Stomach (tissue), 9 donors: ENCODE data around the gene TJAP1. TPM values are rescaled to one million over a fixed set of nuclear protein-coding genes. Genes with fewer than 3 reads are reported as not detected.

ENCODE experiments used
- DNase-seq, 2 donors: peaks; one replicate each; pipeline versions ENCODE4 v3.0.0 to v3.0.0-alpha.2; 2013 to 2019
- H3K27ac ChIP-seq, 5 donors: fragments of 200-600 bp in 4 of 5; sonication (generic) in 4 of 5; one replicate each; pipeline ENCODE4 v1.5.1; 2013 to 2019; ENCODE audit warnings: mild to moderate bottlenecking in 1 of 5, moderate library complexity in 1 of 5
- H3K27me3 ChIP-seq, 3 donors: fragments of 200-600 bp; sonication (generic); one replicate each; pipeline ENCODE4 v1.5.1; 2017 to 2019; ENCODE audit warnings: mixed run types in 1 of 3
- H3K36me3 ChIP-seq, 4 donors: fragments of 200-600 bp; sonication (generic); 1 replicate in 3 of 4; 2 replicates in 1 of 4; pipeline ENCODE4 v1.5.1; 2016 to 2019
- H3K4me1 ChIP-seq, 4 donors: fragments of 200-600 bp; sonication (generic); one replicate each; pipeline ENCODE4 v1.5.1; 2016 to 2019
- H3K4me3 ChIP-seq, 4 donors: fragments of 200-600 bp; sonication (generic) in 3 of 4; one replicate each; pipeline ENCODE4 v1.5.1; 2016 to 2019; ENCODE audit warnings: mild to moderate bottlenecking in 1 of 4
- H3K9me3 ChIP-seq, 4 donors: fragments of 200-600 bp; sonication (generic); one replicate each; pipeline ENCODE4 v1.5.1; 2016 to 2019
- EP300 ChIP-seq: sonication (generic); formaldehyde crosslinking; IDR thresholded peaks from one replicate; pipeline ENCODE4 v1.6.1; 2017; ENCODE audit warnings: antibody characterized with exemption
- POLR2A ChIP-seq, 4 donors: fragments of 450-650 bp; IDR thresholded peaks; one replicate each; pipeline ENCODE4 v1.6.1; 2016; ENCODE audit warnings: antibody characterized with exemption in 4 of 4, control low read depth in 2 of 4, mild to moderate bottlenecking in 1 of 4, moderate library complexity in 1 of 4
- POLR2AphosphoS5 ChIP-seq, 3 donors: sonication (generic); formaldehyde crosslinking; IDR thresholded peaks; one replicate each; pipeline ENCODE4 v1.6.1; 2016; ENCODE audit warnings: antibody characterized with exemption in 3 of 3
- WGBS, 5 donors: extraction: QIAGEN DNeasy Blood & Tissue Kit in 3 of 5; methylation state at CpG; one replicate each; pipeline versions ENCODE4 v1.1.5 to v1.1.7; 2013 to 2018; 5-methylcytosine and 5-hydroxymethylcytosine counted together
- intact Hi-C: fragments of 100-400 bp; cut with DNase I; formaldehyde crosslinking; loops from one replicate; pipeline ENCODE4 v1.15.1; 2023; ENCODE audit warnings: low total_unique reads
- polyA plus RNA-seq, 3 donors: library from polyadenylated mRNA; stranded (reverse); fragments of 200-250 nt; gene quantifications; one replicate each; pipeline ENCODE4 v1.2.3, GENCODE V29; 2013
- small RNA-seq, 4 donors: library from RNA; depleted of rRNA; stranded (forward); fragments of <200 nt; gene quantifications; one replicate each; pipeline ENCODE3, GENCODE V24; 2016
- total RNA-seq, 5 donors: library from RNA; depleted of rRNA; stranded (reverse); fragments of >200 nt; gene quantifications; one replicate each; pipeline versions ENCODE4 v1.1.0 to v1.2.3, GENCODE V29; 2014 to 2016
- TF ChIP-seq, protein P1 (sequence below), 7 experiments: fragments of 450-650 bp in 4 of 7; fragments of 200-600 bp in 3 of 7; sonication (generic) in 3 of 7; IDR thresholded peaks; one replicate each; pipeline ENCODE4 v1.5.1; 2016 to 2019; ENCODE audit warnings: antibody characterized with exemption in 7 of 7, control low read depth in 2 of 7, mild to moderate bottlenecking in 1 of 7
- donor health status: healthy with polysubstance abuse.
- donor health status: Bipolar disorder and iron deficiency.
- donor health status: healthy.

TJAP1 gene
- total and polyA plus RNA-seq, 8 donors: 8.4 to 182 (median 14.1) TPM

DNA sequence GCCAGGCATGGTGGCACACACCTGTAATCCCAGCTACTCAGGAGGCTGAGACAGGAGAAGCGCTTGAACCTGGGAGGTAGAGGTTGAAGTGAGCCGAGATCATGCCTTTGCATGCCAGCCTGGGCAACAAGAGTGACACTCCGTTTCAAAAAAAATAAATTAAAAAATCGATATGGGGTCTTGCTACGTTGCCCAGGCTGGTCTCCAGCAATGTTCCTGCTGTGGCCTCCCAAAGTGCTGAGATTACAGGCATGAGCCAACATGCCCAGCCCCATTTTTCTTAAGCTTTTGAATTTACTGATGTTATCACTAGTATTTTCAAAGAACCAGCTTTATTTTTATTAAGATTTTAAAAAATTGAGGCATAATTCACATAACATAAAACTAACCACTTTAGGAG lies 63.1 kb downstream of the TJAP1 start:
- intact Hi-C loops: no loop called here

DNA sequence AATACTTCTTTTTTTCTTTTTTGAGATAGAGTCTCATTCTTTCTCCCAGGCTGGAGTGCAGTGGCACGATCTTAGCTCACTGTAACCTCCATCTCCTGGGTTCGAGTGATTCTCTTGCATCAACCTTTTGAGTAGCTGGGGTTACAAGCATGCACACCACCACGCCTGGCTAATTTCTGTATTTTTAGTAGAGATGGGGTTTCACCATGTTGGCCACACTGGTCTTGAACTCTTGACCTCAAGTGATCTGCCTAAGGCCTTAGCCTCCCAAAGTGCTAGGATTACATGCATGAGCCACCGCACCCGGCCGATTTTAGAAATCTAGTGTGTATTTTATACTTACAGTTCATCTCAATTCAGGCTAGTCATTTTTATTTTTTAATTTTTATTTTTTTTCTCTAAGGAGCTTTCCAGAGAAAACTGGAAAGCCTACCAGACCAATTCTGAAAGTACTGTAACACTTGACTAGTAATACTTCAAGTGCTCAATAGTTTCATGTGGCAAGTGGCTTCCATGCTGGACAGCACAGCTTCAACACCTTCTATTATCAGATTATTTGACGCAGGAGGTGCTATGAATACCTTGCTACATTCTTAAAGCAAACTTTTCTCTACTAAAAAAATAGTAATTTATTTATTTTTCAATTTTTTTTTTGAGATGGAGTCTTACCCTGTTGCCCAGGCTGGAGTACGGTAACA lies 64.6 kb downstream of the TJAP1 start:
- intact Hi-C loops: no loop called here
- WGBS, 5 donors: 94 to 96% (median 95%) methylated on average over 8 of the region's 8 CpGs
- peaks cover 49 to 96% (median 95%) of the 10 kb centered on the region in 4 donors for H3K36me3 ChIP-seq
- no peak for DNase-seq
- no peaks in the 10 kb centered on the region for H3K9me3 ChIP-seq
- no peak overlapping the region for H3K4me3 ChIP-seq
- H3K27ac ChIP-seq: no peak overlapping the region
- TF ChIP-seq, protein P1, sequence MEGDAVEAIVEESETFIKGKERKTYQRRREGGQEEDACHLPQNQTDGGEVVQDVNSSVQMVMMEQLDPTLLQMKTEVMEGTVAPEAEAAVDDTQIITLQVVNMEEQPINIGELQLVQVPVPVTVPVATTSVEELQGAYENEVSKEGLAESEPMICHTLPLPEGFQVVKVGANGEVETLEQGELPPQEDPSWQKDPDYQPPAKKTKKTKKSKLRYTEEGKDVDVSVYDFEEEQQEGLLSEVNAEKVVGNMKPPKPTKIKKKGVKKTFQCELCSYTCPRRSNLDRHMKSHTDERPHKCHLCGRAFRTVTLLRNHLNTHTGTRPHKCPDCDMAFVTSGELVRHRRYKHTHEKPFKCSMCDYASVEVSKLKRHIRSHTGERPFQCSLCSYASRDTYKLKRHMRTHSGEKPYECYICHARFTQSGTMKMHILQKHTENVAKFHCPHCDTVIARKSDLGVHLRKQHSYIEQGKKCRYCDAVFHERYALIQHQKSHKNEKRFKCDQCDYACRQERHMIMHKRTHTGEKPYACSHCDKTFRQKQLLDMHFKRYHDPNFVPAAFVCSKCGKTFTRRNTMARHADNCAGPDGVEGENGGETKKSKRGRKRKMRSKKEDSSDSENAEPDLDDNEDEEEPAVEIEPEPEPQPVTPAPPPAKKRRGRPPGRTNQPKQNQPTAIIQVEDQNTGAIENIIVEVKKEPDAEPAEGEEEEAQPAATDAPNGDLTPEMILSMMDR (IDR thresholded peaks at IDR 0.05): no peak
- TF ChIP-seq POLR2A (IDR thresholded peaks at IDR 0.05): no peak
- TF ChIP-seq POLR2AphosphoS5 (IDR thresholded peaks at IDR 0.05): no peak
- TF ChIP-seq EP300: no peak
- no peaks in the 10 kb centered on the region for H3K27me3 ChIP-seq
- H3K4me1 ChIP-seq: no peaks in the 10 kb centered on the region

More for the DNA sequence above, 63.1 kb downstream of the TJAP1 start:
- DNase-seq: no peak
- Histone ChIP-seq H3K36me3 (peaks cover 45 to 93% (median 92%) of the 10 kb centered on the region in 4 donors), H3K4me3 (no peak overlapping the region), H3K9me3 (no peaks in the 10 kb centered on the region), H3K27me3 (no peaks in the 10 kb centered on the region), H3K27ac (no peak overlapping the region), H3K4me1 (no peaks in the 10 kb centered on the region)
- TF ChIP-seq, protein P1 (IDR thresholded peaks at IDR 0.05): no peak
- TF ChIP-seq EP300 (no peak), POLR2A (IDR thresholded peaks at IDR 0.05) (no peak), POLR2AphosphoS5 (IDR thresholded peaks at IDR 0.05) (no peak)
- WGBS, 5 donors: 92 to 97% (median 97%) methylated on average over 5 of the region's 5 CpGs

DNA sequence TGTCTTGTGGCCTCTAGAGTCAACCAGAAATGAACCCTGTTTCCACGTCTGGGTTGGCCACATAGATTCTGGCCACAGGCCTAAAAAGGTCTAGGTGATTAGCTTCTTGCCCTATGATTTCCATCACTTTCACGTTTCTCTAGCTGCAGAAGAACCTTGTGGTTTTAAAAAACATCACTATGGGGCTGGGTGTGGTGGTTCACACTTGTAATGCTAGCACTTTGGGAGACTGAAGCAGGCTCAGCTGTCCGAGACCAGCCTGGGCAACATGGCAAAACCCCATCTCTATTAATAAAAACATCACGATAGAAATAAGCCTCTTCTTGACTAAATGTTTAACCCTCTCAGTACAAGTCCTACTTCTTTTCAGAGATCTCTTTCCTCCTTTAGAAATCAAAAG lies 67.1 kb downstream of the TJAP1 start:
- Histone ChIP-seq H3K9me3 (no peaks in the 10 kb centered on the region), H3K27me3 (no peaks in the 10 kb centered on the region), H3K27ac (no peak overlapping the region), H3K4me1 (no peaks in the 10 kb centered on the region), H3K4me3 (no peak overlapping the region), H3K36me3 (peaks cover 55 to 100% (median 99%) of the 10 kb centered on the region in 4 donors)
- no peak for TF ChIP-seq EP300
- no peak for TF ChIP-seq POLR2AphosphoS5 (IDR thresholded peaks at IDR 0.05)
- intact Hi-C loops: no loop called here
- no peak for DNase-seq
- 53 to 74% (median 58%) methylated on average over 4 of the region's 4 CpGs for WGBS, 5 donors

DNA sequence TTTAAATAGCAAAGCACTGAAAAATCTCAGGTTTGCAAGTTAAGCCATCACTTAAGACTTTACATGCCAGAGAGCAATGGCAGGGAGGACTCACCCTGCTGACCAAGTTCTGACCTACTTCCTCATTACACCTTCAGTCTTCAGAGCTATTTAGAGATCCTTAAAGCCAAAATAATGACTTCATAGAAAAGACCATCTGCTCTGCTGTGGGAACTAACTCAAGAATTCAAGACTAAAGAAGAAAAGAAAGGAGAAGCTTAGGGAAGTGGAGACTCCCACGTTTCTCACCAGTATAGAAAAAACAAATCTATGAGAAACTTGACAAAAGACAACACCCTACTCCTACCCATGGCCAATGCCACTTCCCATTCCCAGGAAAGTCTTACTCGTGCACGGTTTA lies 69.9 kb downstream of the TJAP1 start:
- WGBS, 5 donors: 86 to 91% (median 89%) methylated on average over 3 of the region's 3 CpGs
- no peak overlapping the region for H3K27ac ChIP-seq
- H3K27me3 ChIP-seq: no peaks in the 10 kb centered on the region
- H3K36me3 ChIP-seq: peaks cover 63 to 100% (median 100%) of the 10 kb centered on the region in 4 donors
- TF ChIP-seq EP300: no peak
- TF ChIP-seq, protein P1 (IDR thresholded peaks at IDR 0.05): no peak
- TF ChIP-seq POLR2AphosphoS5 (IDR thresholded peaks at IDR 0.05): no peak
- no peaks in the 10 kb centered on the region for H3K9me3 ChIP-seq
- no peak for DNase-seq
- H3K4me1 ChIP-seq: no peaks in the 10 kb centered on the region
- no peak overlapping the region for H3K4me3 ChIP-seq
- intact Hi-C loops: no loop called here

Small RNA genes lying within 50 kb of the gene (small RNA-seq; reads per million reads assigned to genes)
- 0 to 0.31 (median 0.10) reads per million in 4 donors for gene MIR6780B
- 0 reads per million in 4 donors for gene RF00426
- gene RNU6-1113P: 0 reads per million in 4 donors

Other genes with a start within 250 kb of the TJAP1 start
- gene DNPH1, start 248.1 kb upstream of the TJAP1 start, total RNA-seq: 100 to 1,000 TPM in 1 of 5 donors, 10 to 100 TPM in 3, not detected in 1; 42.9 to 136 (median 66.5) TPM
- gene DNPH1, start 248.1 kb upstream of the TJAP1 start, polyA plus RNA-seq: 100 to 1,000 TPM; 109 to 158 (median 113) TPM
- gene TTBK1, start 234.1 kb upstream of the TJAP1 start, total RNA-seq: under 1 TPM in 2 of 5 donors, not detected in 3; 0.14 to 0.37 TPM
- under 1 TPM; 0.05 to 0.15 (median 0.12) TPM for gene TTBK1, start 234.1 kb upstream of the TJAP1 start, polyA plus RNA-seq
- not detected for gene SLC22A7, start 179.3 kb upstream of the TJAP1 start, total RNA-seq
- gene SLC22A7, start 179.3 kb upstream of the TJAP1 start, polyA plus RNA-seq: not detected
- under 1 TPM in 1 of 5 donors, not detected in 4; 0.92 TPM for gene CRIP3, start 168.7 kb upstream of the TJAP1 start, total RNA-seq
- 1 to 10 TPM in 1 of 3 donors, under 1 TPM in 1, not detected in 1; 0.37 to 1.6 TPM for gene CRIP3, start 168.7 kb upstream of the TJAP1 start, polyA plus RNA-seq
- 10 to 100 TPM in 3 of 5 donors, 1 to 10 TPM in 2; 5.8 to 13.3 (median 12.3) TPM for gene ZNF318, start 107.9 kb upstream of the TJAP1 start, total RNA-seq
- 1 to 10 TPM; 2.6 to 4.8 (median 2.6) TPM for gene ZNF318, start 107.9 kb upstream of the TJAP1 start, polyA plus RNA-seq
- 10 to 100 TPM; 18.7 to 67.4 (median 60.3) TPM for gene ABCC10, start 50.0 kb upstream of the TJAP1 start, total RNA-seq
- gene ABCC10, start 50.0 kb upstream of the TJAP1 start, polyA plus RNA-seq: 10 to 100 TPM in 2 of 3 donors, 1 to 10 TPM in 1; 7.9 to 30.6 (median 15.1) TPM
- gene DLK2, start 22.0 kb upstream of the TJAP1 start, total RNA-seq: under 1 TPM in 1 of 5 donors, not detected in 4; 0.37 TPM
- gene DLK2, start 22.0 kb upstream of the TJAP1 start, polyA plus RNA-seq: 10 to 100 TPM in 1 of 3 donors, not detected in 2; 17.0 TPM
- 1 to 10 TPM in 1 of 5 donors, under 1 TPM in 1, not detected in 3; 0.55 to 1.0 TPM for gene LRRC73, start 32.8 kb downstream of the TJAP1 start, total RNA-seq
- under 1 TPM; 0.30 to 0.31 (median 0.31) TPM for gene LRRC73, start 32.8 kb downstream of the TJAP1 start, polyA plus RNA-seq
- 100 to 1,000 TPM in 1 of 5 donors, 10 to 100 TPM in 4; 18.7 to 107 (median 62.0) TPM for gene YIPF3, start 39.4 kb downstream of the TJAP1 start, total RNA-seq
- gene YIPF3, start 39.4 kb downstream of the TJAP1 start, polyA plus RNA-seq: 10 to 100 TPM; 49.3 to 77.4 (median 53.2) TPM
- gene POLR1C, start 39.5 kb downstream of the TJAP1 start, total RNA-seq: 10 to 100 TPM; 16.9 to 31.6 (median 26.8) TPM
- gene POLR1C, start 39.5 kb downstream of the TJAP1 start, polyA plus RNA-seq: 10 to 100 TPM; 14.7 to 36.2 (median 23.3) TPM
- 10 to 100 TPM in 4 of 5 donors, 1 to 10 TPM in 1; 4.6 to 46.1 (median 27.7) TPM for gene XPO5, start 98.5 kb downstream of the TJAP1 start, total RNA-seq
- gene XPO5, start 98.5 kb downstream of the TJAP1 start, polyA plus RNA-seq: 10 to 100 TPM in 1 of 3 donors, 1 to 10 TPM in 2; 5.5 to 10.7 (median 5.7) TPM
- 10 to 100 TPM in 1 of 5 donors, 1 to 10 TPM in 4; 5.8 to 47.8 (median 7.9) TPM for gene POLH, start 98.6 kb downstream of the TJAP1 start, total RNA-seq
- gene POLH, start 98.6 kb downstream of the TJAP1 start, polyA plus RNA-seq: 1 to 10 TPM; 1.8 to 6.9 (median 2.4) TPM
- gene GTPBP2, start 151.7 kb downstream of the TJAP1 start, total RNA-seq: 10 to 100 TPM; 32.6 to 83.8 (median 66.3) TPM
- 10 to 100 TPM; 26.3 to 48.4 (median 42.3) TPM for gene GTPBP2, start 151.7 kb downstream of the TJAP1 start, polyA plus RNA-seq
- 100 to 1,000 TPM in 1 of 5 donors, 10 to 100 TPM in 3, 1 to 10 TPM in 1; 7.8 to 282 (median 21.8) TPM for gene MAD2L1BP, start 158.3 kb downstream of the TJAP1 start, total RNA-seq
- gene MAD2L1BP, start 158.3 kb downstream of the TJAP1 start, polyA plus RNA-seq: 10 to 100 TPM; 21.1 to 33.9 (median 23.3) TPM
- under 1 TPM in 1 of 5 donors, not detected in 4; 0.18 TPM for gene RSPH9, start 167.5 kb downstream of the TJAP1 start, total RNA-seq
- under 1 TPM; 0.28 to 0.92 (median 0.56) TPM for gene RSPH9, start 167.5 kb downstream of the TJAP1 start, polyA plus RNA-seq
- gene MRPS18A, start 210.2 kb downstream of the TJAP1 start, total RNA-seq: 10 to 100 TPM in 2 of 5 donors, 1 to 10 TPM in 3; 1.7 to 40.2 (median 5.3) TPM
- gene MRPS18A, start 210.2 kb downstream of the TJAP1 start, polyA plus RNA-seq: 100 to 1,000 TPM in 1 of 3 donors, 10 to 100 TPM in 2; 61.2 to 111 (median 66.4) TPM